ENCODE data around the gene SAP30BP.

Gene SAP30BP

GRCh38 chr17:75729351-75729750 is 62.2 kb downstream of the SAP30BP start:
- Histone ChIP-seq H3K9me3 (ENCODE audit: control insufficient read depth, insufficient read depth, low read length) (no peaks in the 10 kb centered on the region), H3K4me2 (ENCODE audit: low read length) (no peak overlapping the region), H3K4me1 (ENCODE audit: control insufficient read depth, low read length) (no peaks in the 10 kb centered on the region), H3K9me2 (replicated peaks; ENCODE audit: control insufficient read depth, low read length) (no peaks in the 10 kb centered on the region), H3K79me2 (ENCODE audit: control insufficient read depth, low read length) (no peaks in the 10 kb centered on the region), H3K4me3 (ENCODE audit: low read length) (no peak overlapping the region), H3K36me3 (ENCODE audit: control insufficient read depth, low read length) (no peaks in the 10 kb centered on the region), H3K27ac (ENCODE audit: low read depth, low read length) (no peak overlapping the region), H3K27me3 (ENCODE audit: control insufficient read depth, low read length) (no peaks in the 10 kb centered on the region), H3F3A (ENCODE audit: control insufficient read depth, insufficient read depth) (0 out of 2 replicates have a peak, but pooled peaks cover under 1% of the 10 kb centered on the region), H4K20me1 (ENCODE audit: control insufficient read depth, insufficient read depth, low read depth, low read length) (no peaks in the 10 kb centered on the region)
- TF ChIP-seq CTCF (IDR thresholded peaks at IDR 0.05; ENCODE audit: low read depth, low read length, poor library complexity, severe bottlenecking) = no peak
- TF ChIP-seq EZH2phosphoT487 (IDR thresholded peaks at IDR 0.05; ENCODE audit: borderline replicate concordance, low read length) = no peak

GRCh38 chr17:75730065-75730464 is 62.9 kb downstream of the SAP30BP start:
- Histone ChIP-seq H3K9me3 (ENCODE audit: control insufficient read depth, insufficient read depth, low read length) (no peaks in the 10 kb centered on the region), H3K9me2 (replicated peaks; ENCODE audit: control insufficient read depth, low read length) (no peaks in the 10 kb centered on the region), H4K20me1 (ENCODE audit: control insufficient read depth, insufficient read depth, low read depth, low read length) (no peaks in the 10 kb centered on the region), H3K4me2 (ENCODE audit: low read length) (no peak overlapping the region), H3K4me1 (ENCODE audit: control insufficient read depth, low read length) (peaks cover 6% of the 10 kb centered on the region), H3F3A (ENCODE audit: control insufficient read depth, insufficient read depth) (0 out of 2 replicates have a peak, but pooled peaks cover 3% of the 10 kb centered on the region), H3K4me3 (ENCODE audit: low read length) (no peak overlapping the region), H3K79me2 (ENCODE audit: control insufficient read depth, low read length) (no peaks in the 10 kb centered on the region), H3K27ac (ENCODE audit: low read depth, low read length) (no peak overlapping the region), H3K27me3 (ENCODE audit: control insufficient read depth, low read length) (no peaks in the 10 kb centered on the region), H3K36me3 (ENCODE audit: control insufficient read depth, low read length) (no peaks in the 10 kb centered on the region)
- no peak for TF ChIP-seq EZH2phosphoT487 (IDR thresholded peaks at IDR 0.05; ENCODE audit: borderline replicate concordance, low read length)

GRCh38 chr17:75731086-75731715 is 64.1 kb downstream of the SAP30BP start:
- Histone ChIP-seq H3K36me3 (ENCODE audit: control insufficient read depth, low read length) (no peaks in the 10 kb centered on the region), H3K79me2 (ENCODE audit: control insufficient read depth, low read length) (no peaks in the 10 kb centered on the region), H4K20me1 (ENCODE audit: control insufficient read depth, insufficient read depth, low read depth, low read length) (no peaks in the 10 kb centered on the region), H3K9me3 (ENCODE audit: control insufficient read depth, insufficient read depth, low read length) (no peaks in the 10 kb centered on the region), H3K4me3 (ENCODE audit: low read length) (no peak overlapping the region), H3K4me1 (ENCODE audit: control insufficient read depth, low read length) (peaks cover 6% of the 10 kb centered on the region), H3K27me3 (ENCODE audit: control insufficient read depth, low read length) (no peaks in the 10 kb centered on the region), H3K27ac (ENCODE audit: low read depth, low read length) (no peak overlapping the region), H3K4me2 (ENCODE audit: low read length) (no peak overlapping the region), H3K9me2 (replicated peaks; ENCODE audit: control insufficient read depth, low read length) (no peaks in the 10 kb centered on the region), H3F3A (ENCODE audit: control insufficient read depth, insufficient read depth) (0 out of 2 replicates have a peak, but pooled peaks cover 3% of the 10 kb centered on the region)
- TF ChIP-seq CTCF (IDR thresholded peaks at IDR 0.05; ENCODE audit: low read depth, low read length, poor library complexity, severe bottlenecking) = no peak
- no peak for TF ChIP-seq EZH2phosphoT487 (IDR thresholded peaks at IDR 0.05; ENCODE audit: borderline replicate concordance, low read length)

- Histone ChIP-seq H3K4me3 (ENCODE audit: low read length) (no peak overlapping the region), H3K27ac (ENCODE audit: low read depth, low read length) (no peak overlapping the region), H3K79me2 (ENCODE audit: control insufficient read depth, low read length) (no peaks in the 10 kb centered on the region), H3K36me3 (ENCODE audit: control insufficient read depth, low read length) (no peaks in the 10 kb centered on the region), H3K4me2 (ENCODE audit: low read length) (no peak overlapping the region), H4K20me1 (ENCODE audit: control insufficient read depth, insufficient read depth, low read depth, low read length) (no peaks in the 10 kb centered on the region), H3F3A (ENCODE audit: control insufficient read depth, insufficient read depth) (0 out of 2 replicates have a peak, but pooled peaks cover 3% of the 10 kb centered on the region), H3K4me1 (ENCODE audit: control insufficient read depth, low read length) (peaks cover 6% of the 10 kb centered on the region), H3K27me3 (ENCODE audit: control insufficient read depth, low read length) (no peaks in the 10 kb centered on the region), H3K9me3 (ENCODE audit: control insufficient read depth, insufficient read depth, low read length) (no peaks in the 10 kb centered on the region), H3K9me2 (replicated peaks; ENCODE audit: control insufficient read depth, low read length) (no peaks in the 10 kb centered on the region)
- no peak for TF ChIP-seq EZH2phosphoT487 (IDR thresholded peaks at IDR 0.05; ENCODE audit: borderline replicate concordance, low read length)
- no peak for TF ChIP-seq CTCF (IDR thresholded peaks at IDR 0.05; ENCODE audit: low read depth, low read length, poor library complexity, severe bottlenecking)
Observed at GRCh38 chr17:75731716-75732498, 64.8 kb downstream of the SAP30BP start.
